ENCODE measurements around the gene ELMO2. TPM values are rescaled to one million over a fixed set of nuclear protein-coding genes. Genes with fewer than 3 reads are reported as not detected.
A peak's percentile ranks its signal among the peaks of the same experiment; 100 is the strongest.

ELMO2 gene
- total and polyA plus RNA-seq, 9 of the 15 experiments (the other 6 are each of a cell fraction or from before 2014, with no cell fraction given) = 7.5 to 21.5 (median 15.9) TPM

- TF ChIP-seq PBX2 (CRISPR knock-in tag; IDR thresholded peaks at IDR 0.05; ENCODE audit: low read depth) (peak; percentile 95), PBX2 (tag; conservative IDR thresholded peaks at IDR 0.05; ENCODE audit: low read depth) (peak; percentile 100), TOE1 (IDR thresholded peaks at IDR 0.05; ENCODE audit: borderline replicate concordance) (peak; percentile 87), TOE1 (CRISPR knock-in tag; IDR thresholded peaks at IDR 0.05; ENCODE audit: borderline replicate concordance, low read depth) (no peak), ARNT (IDR thresholded peaks at IDR 0.05) (no peak), CREM (IDR thresholded peaks at IDR 0.05; ENCODE audit: low read depth) (peak; percentile 67), ZNF644 (tag; IDR thresholded peaks at IDR 0.05; ENCODE audit: low read depth) (no peak), SAFB (IDR thresholded peaks at IDR 0.05; ENCODE audit: borderline replicate concordance, low read depth, low read length) (0 out of 2 replicates have a peak, but pooled peaks have one; percentile 29), CEBPZ (IDR thresholded peaks at IDR 0.05; ENCODE audit: borderline replicate concordance, low read depth, low read length) (peak; percentile 93; the same call in 1 of the 2 replicates), PRMT5 (CRISPR knock-in tag; IDR thresholded peaks at IDR 0.05) (no peak)
- TF ChIP-seq, protein P1, sequence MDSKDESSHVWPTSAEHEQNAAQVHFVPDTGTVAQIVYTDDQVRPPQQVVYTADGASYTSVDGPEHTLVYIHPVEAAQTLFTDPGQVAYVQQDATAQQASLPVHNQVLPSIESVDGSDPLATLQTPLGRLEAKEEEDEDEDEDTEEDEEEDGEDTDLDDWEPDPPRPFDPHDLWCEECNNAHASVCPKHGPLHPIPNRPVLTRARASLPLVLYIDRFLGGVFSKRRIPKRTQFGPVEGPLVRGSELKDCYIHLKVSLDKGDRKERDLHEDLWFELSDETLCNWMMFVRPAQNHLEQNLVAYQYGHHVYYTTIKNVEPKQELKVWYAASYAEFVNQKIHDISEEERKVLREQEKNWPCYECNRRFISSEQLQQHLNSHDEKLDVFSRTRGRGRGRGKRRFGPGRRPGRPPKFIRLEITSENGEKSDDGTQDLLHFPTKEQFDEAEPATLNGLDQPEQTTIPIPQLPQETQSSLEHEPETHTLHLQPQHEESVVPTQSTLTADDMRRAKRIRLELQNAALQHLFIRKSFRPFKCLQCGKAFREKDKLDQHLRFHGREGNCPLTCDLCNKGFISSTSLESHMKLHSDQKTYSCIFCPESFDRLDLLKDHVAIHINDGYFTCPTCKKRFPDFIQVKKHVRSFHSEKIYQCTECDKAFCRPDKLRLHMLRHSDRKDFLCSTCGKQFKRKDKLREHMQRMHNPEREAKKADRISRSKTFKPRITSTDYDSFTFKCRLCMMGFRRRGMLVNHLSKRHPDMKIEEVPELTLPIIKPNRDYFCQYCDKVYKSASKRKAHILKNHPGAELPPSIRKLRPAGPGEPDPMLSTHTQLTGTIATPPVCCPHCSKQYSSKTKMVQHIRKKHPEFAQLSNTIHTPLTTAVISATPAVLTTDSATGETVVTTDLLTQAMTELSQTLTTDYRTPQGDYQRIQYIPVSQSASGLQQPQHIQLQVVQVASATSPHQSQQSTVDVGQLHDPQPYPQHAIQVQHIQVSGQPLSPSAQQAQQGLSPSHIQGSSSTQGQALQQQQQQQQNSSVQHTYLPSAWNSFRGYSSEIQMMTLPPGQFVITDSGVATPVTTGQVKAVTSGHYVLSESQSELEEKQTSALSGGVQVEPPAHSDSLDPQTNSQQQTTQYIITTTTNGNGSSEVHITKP (IDR thresholded peaks at IDR 0.05; ENCODE audit: partially characterized antibody) = peak; percentile 70
- TF ChIP-seq, protein P2, sequence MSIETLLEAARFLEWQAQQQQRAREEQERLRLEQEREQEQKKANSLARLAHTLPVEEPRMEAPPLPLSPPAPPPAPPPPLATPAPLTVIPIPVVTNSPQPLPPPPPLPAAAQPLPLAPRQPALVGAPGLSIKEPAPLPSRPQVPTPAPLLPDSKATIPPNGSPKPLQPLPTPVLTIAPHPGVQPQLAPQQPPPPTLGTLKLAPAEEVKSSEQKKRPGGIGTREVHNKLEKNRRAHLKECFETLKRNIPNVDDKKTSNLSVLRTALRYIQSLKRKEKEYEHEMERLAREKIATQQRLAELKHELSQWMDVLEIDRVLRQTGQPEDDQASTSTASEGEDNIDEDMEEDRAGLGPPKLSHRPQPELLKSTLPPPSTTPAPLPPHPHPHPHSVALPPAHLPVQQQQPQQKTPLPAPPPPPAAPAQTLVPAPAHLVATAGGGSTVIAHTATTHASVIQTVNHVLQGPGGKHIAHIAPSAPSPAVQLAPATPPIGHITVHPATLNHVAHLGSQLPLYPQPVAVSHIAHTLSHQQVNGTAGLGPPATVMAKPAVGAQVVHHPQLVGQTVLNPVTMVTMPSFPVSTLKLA (conservative IDR thresholded peaks at IDR 0.05) = peak; percentile 54 to 70
- TF ChIP-seq, protein P3, sequence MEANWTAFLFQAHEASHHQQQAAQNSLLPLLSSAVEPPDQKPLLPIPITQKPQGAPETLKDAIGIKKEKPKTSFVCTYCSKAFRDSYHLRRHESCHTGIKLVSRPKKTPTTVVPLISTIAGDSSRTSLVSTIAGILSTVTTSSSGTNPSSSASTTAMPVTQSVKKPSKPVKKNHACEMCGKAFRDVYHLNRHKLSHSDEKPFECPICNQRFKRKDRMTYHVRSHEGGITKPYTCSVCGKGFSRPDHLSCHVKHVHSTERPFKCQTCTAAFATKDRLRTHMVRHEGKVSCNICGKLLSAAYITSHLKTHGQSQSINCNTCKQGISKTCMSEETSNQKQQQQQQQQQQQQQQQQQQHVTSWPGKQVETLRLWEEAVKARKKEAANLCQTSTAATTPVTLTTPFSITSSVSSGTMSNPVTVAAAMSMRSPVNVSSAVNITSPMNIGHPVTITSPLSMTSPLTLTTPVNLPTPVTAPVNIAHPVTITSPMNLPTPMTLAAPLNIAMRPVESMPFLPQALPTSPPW (CRISPR knock-in tag; IDR thresholded peaks at IDR 0.05) = peak; percentile 95
Measured at GRCh38 chr20:46406200-46406985, at the start of gene ELMO2 (continued).
